Thymus (tissue), 11 donors: Measurements from ENCODE around the gene LMO4. TPM values are rescaled to one million over a fixed set of nuclear protein-coding genes. Genes with fewer than 3 reads are reported as not detected.

Source experiments
- DNase-seq, 9 donors: peaks; one replicate each; pipeline ENCODE4 v3.0.0-alpha.2; 2013; ENCODE audit warnings: low spot score in 9 of 9, low read depth in 6 of 9, missing footprints in 1 of 9
- H3K27ac ChIP-seq, 2 donors: one replicate each; pipeline ENCODE4 v1.5.1; 2013; ENCODE audit warnings: control low read depth in 1 of 2, low read depth in 1 of 2, low read length in 1 of 2, mild to moderate bottlenecking in 1 of 2, moderate library complexity in 1 of 2
- H3K27me3 ChIP-seq, 2 donors: one replicate each; pipeline ENCODE4 v1.5.1; 2013; ENCODE audit warnings: low read length in 1 of 2; ENCODE audit not compliant: control insufficient read depth in 2 of 2, insufficient read depth in 1 of 2
- H3K36me3 ChIP-seq, 2 donors: one replicate each; pipeline ENCODE4 v1.5.1; 2013; ENCODE audit warnings: low read length in 1 of 2, mild to moderate bottlenecking in 1 of 2, moderate library complexity in 1 of 2; ENCODE audit not compliant: control insufficient read depth in 2 of 2, insufficient read depth in 2 of 2
- H3K4me1 ChIP-seq, 2 donors: one replicate each; pipeline ENCODE4 v1.5.1; 2013; ENCODE audit warnings: low read length in 2 of 2; ENCODE audit not compliant: control insufficient read depth in 2 of 2, insufficient read depth in 2 of 2
- H3K4me3 ChIP-seq, 2 donors: one replicate each; pipeline ENCODE4 v1.5.1; 2013; ENCODE audit warnings: low read length in 2 of 2, control low read depth in 1 of 2, mild to moderate bottlenecking in 1 of 2
- H3K9me3 ChIP-seq, 2 donors: one replicate each; pipeline ENCODE4 v1.5.1; 2013; ENCODE audit warnings: low read length in 1 of 2, mild to moderate bottlenecking in 1 of 2; ENCODE audit not compliant: control insufficient read depth in 2 of 2, insufficient read depth in 1 of 2
- WGBS: extraction: QIAGEN DNeasy Blood & Tissue Kit; methylation state at CpG from one replicate; pipeline ENCODE4 v1.1.7; 2013; 5-methylcytosine and 5-hydroxymethylcytosine counted together
- polyA plus RNA-seq: library from polyadenylated mRNA; stranded (reverse); fragments of 200-250 nt; gene quantifications from one replicate; pipeline ENCODE4 v1.2.3, GENCODE V29; 2013
- total RNA-seq: library from RNA; stranded (reverse); fragments of 120-200 nt; gene quantifications from one replicate; pipeline ENCODE4 v1.2.4, GENCODE V29; 2013
- donor health status: healthy.

Gene LMO4
- total and polyA plus RNA-seq, 2 donors = 42.5 to 57.0 TPM

DNA sequence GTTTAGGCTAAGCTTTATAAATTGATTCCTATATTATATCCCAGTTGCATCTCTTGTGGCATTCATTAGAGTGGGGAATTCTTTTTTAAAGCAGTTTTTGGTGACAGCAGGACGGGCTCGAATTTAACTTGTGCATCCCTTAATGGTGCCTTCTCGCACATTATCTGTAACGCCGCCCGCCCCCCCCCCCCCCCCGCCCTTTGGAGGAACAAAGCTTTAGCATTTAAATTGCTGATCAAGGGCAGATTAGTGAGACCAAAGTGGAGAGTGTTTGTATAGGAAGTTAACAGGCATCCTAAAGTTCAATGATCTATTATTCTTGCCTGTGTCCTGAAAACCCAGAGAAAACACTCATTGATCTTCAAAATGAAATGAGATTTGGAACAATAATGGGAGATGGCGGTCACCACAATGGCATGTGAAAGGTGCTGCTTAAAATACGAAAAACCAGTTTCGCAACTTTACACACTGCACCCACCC is 2.2 kb downstream of the LMO4 start:
- Histone ChIP-seq H3K27me3 (peaks cover 3 to 7% of the 10 kb centered on the region in 2 donors), H3K4me3 (peak overlapping the region; percentile 69 to 84), H3K27ac (peak overlapping the region; percentile 71 to 86), H3K9me3 (peaks cover 1 to 4% of the 10 kb centered on the region in 2 donors), H3K4me1 (peaks cover 15 to 39% of the 10 kb centered on the region in 2 donors), H3K36me3 (peaks cover 0 to 14% of the 10 kb centered on the region in 2 donors)
- DNase-seq = peak in 1 of 9 donors; percentile 61
- WGBS = 2% methylated on average over 10 of the region's 10 CpGs

GRCh38 chr1:87331365-87332241 is 2.9 kb downstream of the LMO4 start:
- H3K4me1 ChIP-seq = peaks cover 15 to 44% of the 10 kb centered on the region in 2 donors
- peak in 7 of 9 donors; percentile 66 to 91 (median 80) for DNase-seq
- peak overlapping the region; percentile 71 to 87 for H3K27ac ChIP-seq
- WGBS = 1% methylated on average over 65 of the region's 65 CpGs
- peaks cover 1 to 4% of the 10 kb centered on the region in 2 donors for H3K9me3 ChIP-seq
- peaks cover 0 to 14% of the 10 kb centered on the region in 2 donors for H3K36me3 ChIP-seq
- peak overlapping the region; percentile 69 to 84 for H3K4me3 ChIP-seq
- H3K27me3 ChIP-seq = peaks cover 3 to 7% of the 10 kb centered on the region in 2 donors

DNA sequence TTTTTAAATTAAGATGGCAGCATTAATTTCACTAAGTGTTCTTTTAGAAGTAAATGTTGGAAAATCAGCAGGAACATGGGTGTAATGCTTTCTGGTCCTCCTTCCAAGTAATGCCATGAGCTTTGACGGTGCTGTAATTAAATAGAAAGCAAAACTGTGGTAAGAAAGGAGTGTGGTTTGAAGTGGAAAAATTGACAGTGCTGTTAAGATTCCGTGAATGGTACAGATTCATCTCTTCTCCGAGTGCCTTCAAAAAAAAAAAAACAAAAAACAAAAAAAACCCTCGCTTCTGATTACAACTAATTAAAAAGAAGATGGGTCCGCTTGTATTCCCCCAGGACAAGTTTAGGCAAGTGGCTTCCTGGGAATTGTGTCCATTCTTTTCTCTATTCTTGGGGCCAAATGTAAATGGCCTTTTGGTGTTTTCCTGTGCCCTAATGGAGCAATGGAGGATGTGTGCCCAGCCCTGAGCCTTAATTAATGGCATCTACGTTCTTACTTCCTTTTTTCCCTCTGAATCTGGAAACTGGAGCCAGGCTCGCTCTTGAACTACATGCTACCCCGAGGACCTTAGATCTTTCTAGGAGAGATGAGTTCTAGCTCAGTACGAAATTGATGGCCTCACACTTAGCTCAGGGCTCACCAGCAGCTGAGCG is 5.1 kb downstream of the LMO4 start:
- DNase-seq = peak in 2 of 9 donors; percentile 27 to 60
- peaks cover 15 to 37% of the 10 kb centered on the region in 2 donors for H3K4me1 ChIP-seq
- peaks cover 1 to 4% of the 10 kb centered on the region in 2 donors for H3K9me3 ChIP-seq
- H3K27me3 ChIP-seq = peaks cover 0 to 3% of the 10 kb centered on the region in 2 donors
- H3K4me3 ChIP-seq = peak overlapping the region in 1 of 2 donors; percentile 57
- peak overlapping the region; percentile 1 to 42 for H3K27ac ChIP-seq
- H3K36me3 ChIP-seq = peaks cover 0 to 23% of the 10 kb centered on the region in 2 donors
- whole genome bisulfite sequencing = 85% methylated on average over 10 of the region's 10 CpGs

- peak in 3 of 9 donors; percentile 12 to 25 (median 18) for DNase-seq
- 51% methylated on average over 28 of the region's 28 CpGs for WGBS
- Histone ChIP-seq H3K27me3 (peaks cover 0 to 3% of the 10 kb centered on the region in 2 donors), H3K27ac (peak overlapping the region; percentile 10 to 85), H3K36me3 (peaks cover 0 to 29% of the 10 kb centered on the region in 2 donors), H3K4me3 (peak overlapping the region; percentile 57 to 71), H3K4me1 (peaks cover 15 to 37% of the 10 kb centered on the region in 2 donors), H3K9me3 (peaks cover 1 to 4% of the 10 kb centered on the region in 2 donors)
These were observed 5.9 kb downstream of the LMO4 start for GRCh38 chr1:87334351-87335174.

- peaks cover 0 to 36% of the 10 kb centered on the region in 2 donors for H3K36me3 ChIP-seq
- H3K4me1 ChIP-seq = peaks cover 14 to 37% of the 10 kb centered on the region in 2 donors
These were observed 6.7 kb downstream of the LMO4 start for GRCh38 chr1:87335175-87335884.

GRCh38 chr1:87336623-87337067 is 8.0 kb downstream of the LMO4 start:
- H3K4me1 ChIP-seq = peaks cover 12 to 37% of the 10 kb centered on the region in 2 donors
- H3K36me3 ChIP-seq = peaks cover 0 to 45% of the 10 kb centered on the region in 2 donors
- H3K27me3 ChIP-seq = no peaks in the 10 kb centered on the region
- 88% methylated on average over 10 of the region's 10 CpGs for WGBS
- H3K27ac ChIP-seq = no peak overlapping the region
- peaks cover 0 to 3% of the 10 kb centered on the region in 2 donors for H3K9me3 ChIP-seq
- no peak for DNase-seq
- no peak overlapping the region for H3K4me3 ChIP-seq

More at GRCh38 chr1:87335175-87335884, 6.7 kb downstream of the LMO4 start:
- H3K27ac ChIP-seq = peak overlapping the region in 1 of 2 donors; percentile 85
- DNase-seq = peak in 5 of 9 donors; percentile 30 to 77 (median 52)
- no peaks in the 10 kb centered on the region for H3K27me3 ChIP-seq
- peaks cover 1 to 4% of the 10 kb centered on the region in 2 donors for H3K9me3 ChIP-seq
- WGBS = under 1% methylated on average over 60 of the region's 60 CpGs
- peak overlapping the region; percentile 57 to 71 for H3K4me3 ChIP-seq

- DNase-seq = no peak
- WGBS = 98% methylated on average over 5 of the region's 5 CpGs
- H3K9me3 ChIP-seq = no peaks in the 10 kb centered on the region
- H3K36me3 ChIP-seq = peaks cover 0 to 49% of the 10 kb centered on the region in 2 donors
- H3K27me3 ChIP-seq = no peaks in the 10 kb centered on the region
- no peak overlapping the region for H3K4me3 ChIP-seq
- no peak overlapping the region for H3K27ac ChIP-seq
- peaks cover 5 to 27% of the 10 kb centered on the region in 2 donors for H3K4me1 ChIP-seq
These were observed 8.9 kb downstream of the LMO4 start for GRCh38 chr1:87337606-87338005.

DNA sequence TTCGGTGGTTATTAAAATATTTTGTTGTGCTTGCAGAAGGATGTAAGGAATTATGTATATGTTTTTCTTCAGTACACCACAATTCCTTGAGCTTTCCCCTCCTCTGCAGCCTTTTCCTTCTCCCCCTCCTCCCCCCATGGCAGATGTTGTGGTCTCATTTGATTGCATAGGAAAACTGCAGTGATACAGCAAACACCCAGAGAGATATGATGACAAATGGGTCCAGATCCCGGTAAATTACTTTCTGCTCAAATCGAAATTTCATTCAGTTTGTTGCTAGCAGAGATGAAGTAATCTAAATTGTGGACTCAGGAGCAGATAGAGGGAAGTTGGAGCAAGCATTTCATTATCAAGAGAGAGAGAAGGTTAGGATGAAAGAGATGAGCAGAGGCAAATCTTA is 9.9 kb downstream of the LMO4 start:
- Histone ChIP-seq H3K4me3 (no peak overlapping the region), H3K27ac (no peak overlapping the region), H3K36me3 (peaks cover 0 to 51% of the 10 kb centered on the region in 2 donors), H3K4me1 (peaks cover 5 to 23% of the 10 kb centered on the region in 2 donors), H3K9me3 (no peaks in the 10 kb centered on the region), H3K27me3 (no peaks in the 10 kb centered on the region)
- no peak for DNase-seq
- WGBS = 97% methylated on average over 3 of the region's 3 CpGs
